Kidney glomerular epithelial cell (primary cell): ENCODE results near the gene LILRA1.
"Not testable (repeated sequence)": the region's sequence is repeated elsewhere in the genome, so short reads cannot be mapped to it uniquely, and the experiment has no call there.

ENCODE experiments used
- DNase-seq: peaks from one replicate; lab custom pipeline; 2025; lab: John Stamatoyannopoulos, UW

Gene LILRA1

GRCh38 chr19:54593445-54593844 is at the start of gene LILRA1:
Gene LILRA1 (plus strand): TSS chr19:54593632. CDS start chr19:54594245, 613 bp downstream.
- not testable (repeated sequence) for DNase-seq

GRCh38 chr19:54548806-54549205 is 44.6 kb upstream of the LILRA1 start:
- DNase-seq = no peak

DNA sequence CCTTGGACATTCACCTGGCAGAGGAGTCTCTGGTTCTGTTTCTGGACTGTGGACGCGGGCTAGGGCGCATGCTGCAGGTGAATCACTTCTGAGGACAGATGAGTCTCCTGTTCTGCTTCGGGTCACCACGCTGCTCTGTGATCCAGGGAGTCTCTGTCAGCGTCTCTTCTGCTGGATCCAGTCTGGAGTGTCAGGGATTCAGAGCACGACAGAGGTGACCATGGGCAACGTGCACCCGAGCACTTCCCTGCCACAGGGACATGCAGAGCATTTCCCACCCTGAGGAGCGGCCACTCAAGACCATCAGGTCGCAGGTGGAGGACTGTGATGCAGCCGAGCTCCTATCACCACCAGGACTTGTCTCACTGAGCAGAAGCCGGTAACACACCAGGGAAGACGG is 44.2 kb upstream of the LILRA1 start:
- DNase-seq = no peak

- no peak for DNase-seq
Measured at GRCh38 chr19:54551293-54551692, 42.1 kb upstream of the LILRA1 start.

- no peak for DNase-seq
Measured at GRCh38 chr19:54551950-54552912, 41.2 kb upstream of the LILRA1 start.

GRCh38 chr19:54552913-54553310 is 40.5 kb upstream of the LILRA1 start:
- no peak for DNase-seq

GRCh38 chr19:54554006-54554405 is 39.4 kb upstream of the LILRA1 start:
- no peak for DNase-seq

DNA sequence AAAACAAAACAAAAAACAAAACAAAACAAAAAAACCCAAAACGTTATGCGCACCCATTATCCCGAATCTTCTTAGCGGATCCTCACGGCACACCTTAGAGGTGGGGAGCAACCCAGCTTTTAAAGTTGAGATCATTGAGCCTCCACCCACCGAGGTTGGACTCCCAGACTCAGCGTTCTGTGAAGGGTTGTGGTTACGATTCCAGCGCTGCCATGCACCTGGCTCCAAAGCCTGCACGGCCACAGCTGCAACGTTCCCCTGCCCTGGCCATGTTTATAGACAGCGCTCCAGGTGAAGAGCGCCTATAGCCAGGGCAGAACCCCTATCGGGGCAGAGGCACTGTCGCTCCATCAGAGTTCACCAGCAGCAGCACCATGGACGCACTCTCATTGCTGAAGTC is 38.5 kb upstream of the LILRA1 start:
- DNase-seq = no peak

DNA sequence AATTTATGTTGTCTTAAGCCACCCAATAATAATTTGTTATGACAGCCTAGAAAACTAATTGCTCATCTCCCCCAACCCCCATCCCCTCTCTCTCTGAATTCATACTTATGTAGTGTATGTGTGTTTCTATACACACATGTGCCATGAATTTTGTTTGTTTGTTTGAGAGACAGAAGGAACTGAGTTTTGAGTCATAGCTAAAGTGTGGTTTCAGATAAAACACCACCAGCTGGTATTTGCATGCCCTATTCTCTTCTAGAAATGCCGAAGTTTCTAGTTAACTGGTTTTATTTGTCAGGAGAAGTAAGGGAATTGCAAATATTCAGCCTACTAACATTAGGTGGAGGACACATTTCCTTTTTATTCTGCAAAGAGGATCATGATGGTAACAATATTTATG is 37.2 kb upstream of the LILRA1 start:
- no peak for DNase-seq

DNA sequence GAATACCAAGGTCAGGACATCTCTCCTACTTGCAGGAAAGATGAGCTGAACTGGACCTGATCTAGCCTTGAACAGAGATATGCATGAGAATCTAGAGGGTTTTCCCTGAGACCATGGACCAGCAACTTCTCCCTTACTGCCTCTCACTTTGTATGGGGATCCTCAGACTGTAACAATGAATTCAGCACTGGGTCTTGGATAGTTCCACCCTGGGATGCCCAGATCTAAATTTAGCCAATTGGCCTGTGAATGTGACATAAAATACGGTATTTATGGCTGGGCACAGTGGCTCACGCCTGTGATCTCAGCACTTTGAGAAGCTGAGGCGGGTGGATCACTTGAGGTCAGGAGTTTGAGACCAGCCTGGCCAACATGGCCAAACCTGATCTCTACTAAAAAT is 35.1 kb upstream of the LILRA1 start:
- no peak for DNase-seq

GRCh38 chr19:54560881-54561385 is 32.5 kb upstream of the LILRA1 start:
- no peak for DNase-seq

GRCh38 chr19:54561840-54562239 is 31.6 kb upstream of the LILRA1 start:
- DNase-seq = no peak

DNA sequence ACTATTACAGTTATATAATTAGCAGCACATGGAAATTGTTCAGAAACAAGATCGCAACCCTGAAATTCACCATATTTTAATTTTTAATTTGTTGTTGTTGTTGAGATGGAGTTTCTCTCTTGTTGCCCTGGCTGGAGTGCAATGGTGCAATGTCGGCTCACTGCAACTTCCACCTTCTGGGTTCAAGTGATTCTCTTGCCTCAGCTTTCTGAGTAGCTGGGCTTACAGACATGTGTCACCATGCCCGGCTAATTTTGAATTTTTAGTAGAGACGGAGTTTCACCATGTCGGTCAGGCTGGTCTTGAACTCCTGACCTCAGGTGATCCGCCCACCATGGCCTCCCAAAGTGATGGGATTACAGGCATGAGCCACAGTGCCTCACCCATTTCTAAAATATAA is 30.2 kb upstream of the LILRA1 start:
- not testable (repeated sequence) for DNase-seq

DNA sequence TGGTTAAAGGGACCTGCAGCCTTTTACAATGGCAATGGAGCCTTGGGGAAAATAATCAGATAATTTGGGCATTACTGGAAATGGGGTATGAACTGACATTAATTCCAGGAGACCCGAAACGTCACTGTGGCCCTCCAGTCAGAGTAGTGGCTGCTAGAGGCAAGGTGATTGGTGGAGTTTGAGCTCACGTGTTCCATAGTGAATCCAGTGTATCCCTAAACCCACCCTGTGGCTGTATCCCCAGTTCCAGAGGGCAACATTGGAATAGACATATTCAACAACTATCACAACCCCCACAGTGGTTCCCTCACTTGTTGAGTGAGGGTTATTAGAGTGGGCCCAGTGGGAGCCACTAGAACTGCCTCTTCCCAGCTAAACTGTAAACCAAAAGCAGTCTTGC is 23.1 kb upstream of the LILRA1 start:
- no peak for DNase-seq

DNA sequence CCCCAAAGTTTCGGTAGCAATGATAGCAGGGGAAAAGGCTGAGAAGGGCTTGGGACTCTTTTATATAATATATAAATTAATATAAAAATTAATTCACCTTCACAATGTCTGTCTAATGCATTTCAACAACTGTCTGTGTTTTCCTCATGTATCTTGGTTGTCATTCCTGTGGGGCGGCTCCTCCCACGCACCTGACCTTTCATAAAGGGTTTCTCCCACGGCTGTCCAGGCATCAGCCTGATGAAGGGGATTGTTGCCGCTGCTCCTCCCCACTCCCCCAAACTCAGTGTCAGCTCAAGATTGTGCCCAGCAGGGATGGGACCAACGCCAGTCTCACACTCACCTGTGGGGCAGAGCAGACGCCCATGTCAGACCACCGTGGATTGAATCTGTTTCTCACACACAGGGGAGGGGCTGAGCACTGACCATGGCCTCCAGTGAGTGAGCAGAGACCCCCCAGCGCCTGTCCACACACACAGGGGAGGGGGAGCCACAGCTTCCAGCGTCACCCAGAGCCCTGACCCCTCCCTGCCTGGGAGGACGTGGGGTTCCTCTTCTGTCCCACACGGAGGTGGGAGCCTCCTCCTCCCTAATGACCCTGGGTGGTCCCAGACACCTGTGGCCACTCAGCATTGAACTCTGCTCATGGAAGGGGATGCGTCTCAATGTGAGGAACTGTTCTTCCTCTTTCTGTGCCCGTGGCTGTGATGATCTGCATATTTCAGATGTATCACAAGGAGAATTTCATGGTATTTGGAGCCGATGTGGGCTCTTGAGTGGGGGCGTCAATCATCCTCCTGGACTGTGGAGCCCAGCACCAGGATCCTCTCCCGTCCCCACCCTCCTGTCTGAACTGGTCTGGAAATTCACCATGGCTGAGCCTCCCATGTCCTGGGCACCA is 21.5 kb upstream of the LILRA1 start:
- not testable (repeated sequence) for DNase-seq

GRCh38 chr19:54572696-54573311 is 20.6 kb upstream of the LILRA1 start:
- DNase-seq = no peak

DNA sequence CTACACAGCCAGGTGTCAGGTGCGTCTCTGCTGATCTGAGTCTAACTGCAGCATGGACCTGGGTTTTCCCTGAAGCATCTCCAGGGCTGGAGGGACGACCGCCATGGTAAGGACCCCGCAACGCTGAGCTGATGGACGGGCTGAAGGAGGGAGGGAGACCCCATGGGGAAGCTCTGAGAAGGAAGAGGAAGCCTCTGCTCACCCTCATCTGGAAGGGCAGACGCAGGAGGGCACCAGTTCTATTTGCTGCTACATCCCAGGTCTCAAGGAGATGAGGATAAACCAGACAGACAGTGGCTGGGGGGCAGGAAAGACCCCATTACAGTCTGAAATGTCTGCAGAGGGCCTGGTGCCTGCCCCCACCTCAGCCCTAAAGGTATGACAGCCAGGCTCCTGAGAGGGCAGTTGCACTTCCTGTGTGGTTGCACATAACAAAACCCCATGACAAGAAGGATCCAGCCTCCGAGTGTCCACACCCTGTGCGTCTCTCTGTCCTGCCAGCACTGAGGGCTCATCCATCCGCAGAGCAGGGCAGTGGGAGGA is 20.0 kb upstream of the LILRA1 start, which contains the start of gene LILRA2:
LILRA2 (plus strand) TSS at position 461 of the 543 bp plus-strand sequence. CDS start 89 bp downstream, outside the sequence.
- DNase-seq = no peak

GRCh38 chr19:54574051-54574450 is 19.4 kb upstream of the LILRA1 start:
- no peak for DNase-seq

GRCh38 chr19:54574527-54575056 is 18.8 kb upstream of the LILRA1 start:
- no peak for DNase-seq

GRCh38 chr19:54575205-54575604 is 18.2 kb upstream of the LILRA1 start:
- DNase-seq = not testable (repeated sequence)

- DNase-seq = no peak
Measured at GRCh38 chr19:54576411-54576976, 16.9 kb upstream of the LILRA1 start.
